Right lobe of liver (tissue), 4 donors: ENCODE data around the gene BUB1B.

ENCODE experiments used
- CTCF ChIP-seq, 4 donors: fragments of 200-600 bp in 3 of 4; fragments of 450-650 bp in 1 of 4; IDR thresholded peaks; one replicate each; pipeline versions ENCODE4 v1.5.1 to v1.8.0; 2016 to 2022; ENCODE audit warnings: antibody characterized with exemption in 4 of 4, mild to moderate bottlenecking in 2 of 4
- POLR2A ChIP-seq: fragments of 450-650 bp; IDR thresholded peaks from one replicate; pipeline ENCODE4 v1.6.1; 2017; ENCODE audit warnings: antibody characterized with exemption, mild to moderate bottlenecking
- donor health status: DM: no; HTN: no; CAD: no.
- donor health status: DM: no; HTN: no; CAD: no.
- donor health status: DM: no; HTN: yes; CAD: no.

GRCh38 chr15:40197434-40197833 lies 36.6 kb downstream of the BUB1B start:
- TF ChIP-seq CTCF (IDR thresholded peaks at IDR 0.05) (no peak), POLR2A (no peak)
